ENCODE data around the gene OR8D4.

GRCh38 chr11:123924027-123924426 lies 22.1 kb downstream of the OR8D4 start:
- TF ChIP-seq POLR2A (IDR thresholded peaks at IDR 0.05): no peak
- no peak for TF ChIP-seq CTCF (IDR thresholded peaks at IDR 0.05)
